GM21526 (cell line): ENCODE measurements around the gene ALG9.

Experiments used
- ATAC-seq: cut with Tn5 transposase; IDR thresholded peaks from one replicate; pipeline ENCODE4 v1.9.1; 2021; ENCODE audit warnings: moderate library complexity; ENCODE audit not compliant: unreplicated experiment, low FRiP score

The ALG9 gene

GRCh38 chr11:111882202-111882601 lies 10.8 kb upstream of the ALG9 start:
- no peak for ATAC-seq

- peak; percentile 5 for ATAC-seq
Observed at GRCh38 chr11:111879637-111879960, 8.2 kb upstream of the ALG9 start.

GRCh38 chr11:111878849-111879636 lies 7.7 kb upstream of the ALG9 start, which contains the start of the genes CFAP68 and FDXACB1:
Gene CFAP68 (plus strand): TSS chr11:111879541. CDS start chr11:111879561, 20 bp downstream.
Gene FDXACB1 (minus strand): TSS chr11:111879165. CDS start chr11:111879132, 33 bp downstream.
- ATAC-seq: peak; percentile 88

- peak; percentile 6 for ATAC-seq
Observed at GRCh38 chr11:111878385-111878848, 7.0 kb upstream of the ALG9 start.

- no peak for ATAC-seq
Observed at GRCh38 chr11:111871693-111872161, 346 bp upstream of the ALG9 start.

GRCh38 chr11:111870522-111870885 lies 877 bp downstream of the ALG9 start:
- ATAC-seq: peak; percentile 6

- no peak for ATAC-seq
Observed at GRCh38 chr11:111870113-111870512, 1.3 kb downstream of the ALG9 start.

GRCh38 chr11:111860257-111860656 lies 11.1 kb downstream of the ALG9 start:
- ATAC-seq: no peak

GRCh38 chr11:111855506-111855905 lies 15.9 kb downstream of the ALG9 start:
- ATAC-seq: no peak

GRCh38 chr11:111852103-111852502 lies 19.3 kb downstream of the ALG9 start:
- ATAC-seq: no peak

- ATAC-seq: no peak
Observed at GRCh38 chr11:111851636-111852035, 19.7 kb downstream of the ALG9 start.

GRCh38 chr11:111851067-111851466 lies 20.3 kb downstream of the ALG9 start:
- ATAC-seq: no peak

- no peak for ATAC-seq
Observed at GRCh38 chr11:111849631-111850030, 21.8 kb downstream of the ALG9 start.

GRCh38 chr11:111846636-111847035 lies 24.7 kb downstream of the ALG9 start:
- no peak for ATAC-seq

GRCh38 chr11:111846063-111846462 lies 25.3 kb downstream of the ALG9 start:
- no peak for ATAC-seq

- ATAC-seq: no peak
Observed at GRCh38 chr11:111845276-111846028, 25.9 kb downstream of the ALG9 start.

- ATAC-seq: no peak
Observed at GRCh38 chr11:111843661-111844060, 27.7 kb downstream of the ALG9 start.

- ATAC-seq: peak; percentile 78
Observed at GRCh38 chr11:111841370-111842053, 29.9 kb downstream of the ALG9 start.

GRCh38 chr11:111840143-111840542 lies 31.2 kb downstream of the ALG9 start:
- no peak for ATAC-seq

GRCh38 chr11:111838054-111838453 lies 33.3 kb downstream of the ALG9 start:
- no peak for ATAC-seq

GRCh38 chr11:111837366-111837891 lies 34.0 kb downstream of the ALG9 start:
- no peak for ATAC-seq
